GM12875 (cell line): ENCODE data around the gene PIK3R5.

Experiments
- H3K4me3 ChIP-seq: one replicate; pipeline ENCODE4 v1.5.1; 2011; ENCODE audit warnings: low read depth, low read length, control low read depth
- CTCF ChIP-seq: IDR thresholded peaks from 2 replicates; pipeline ENCODE4 v1.5.1; 2011; ENCODE audit warnings: low read depth, mild to moderate bottlenecking, control low read depth, inconsistent platforms, low read length, moderate library complexity, borderline replicate concordance; ENCODE audit not compliant: insufficient read depth

Gene PIK3R5

GRCh38 chr17:8938933-8939332 lies 26.6 kb downstream of the PIK3R5 start:
- no peak for TF ChIP-seq CTCF
- H3K4me3 ChIP-seq: no peak overlapping the region

GRCh38 chr17:8935191-8935590 lies 30.3 kb downstream of the PIK3R5 start:
- H3K4me3 ChIP-seq: no peak overlapping the region
- no peak for TF ChIP-seq CTCF

- no peak for TF ChIP-seq CTCF
- no peak overlapping the region for H3K4me3 ChIP-seq
Measured at GRCh38 chr17:8934346-8934745, 31.2 kb downstream of the PIK3R5 start.

- TF ChIP-seq CTCF: no peak
- H3K4me3 ChIP-seq: no peak overlapping the region
Measured at GRCh38 chr17:8930649-8931048, 34.9 kb downstream of the PIK3R5 start.

- H3K4me3 ChIP-seq: no peak overlapping the region
- TF ChIP-seq CTCF: no peak
Measured at GRCh38 chr17:8928347-8928746, 37.2 kb downstream of the PIK3R5 start.

GRCh38 chr17:8927395-8927794 lies 38.1 kb downstream of the PIK3R5 start:
- H3K4me3 ChIP-seq: no peak overlapping the region
- no peak for TF ChIP-seq CTCF

- no peak overlapping the region for H3K4me3 ChIP-seq
- TF ChIP-seq CTCF: no peak
Measured at GRCh38 chr17:8925808-8926207, 39.7 kb downstream of the PIK3R5 start.
